Adrenal gland (tissue), 5 donors: Measurements from ENCODE around the gene CABCOCO1.

ENCODE experiments used
- CTCF ChIP-seq, 6 experiments: fragments of 450-650 bp in 4 of 6; fragments of 200-600 bp in 2 of 6; sonication (generic) in 1 of 6; IDR thresholded peaks; 1 replicate in 5 of 6; 2 replicates in 1 of 6; pipeline versions ENCODE4 v1.5.1 to v1.8.0; 2016 to 2021; ENCODE audit warnings: antibody characterized with exemption in 6 of 6, mild to moderate bottlenecking in 2 of 6, moderate library complexity in 1 of 6
- POLR2A ChIP-seq, 2 donors: fragments of 450-650 bp; IDR thresholded peaks; one replicate each; pipeline ENCODE4 v1.6.1; 2017; ENCODE audit warnings: antibody characterized with exemption in 2 of 2, mild to moderate bottlenecking in 2 of 2, moderate library complexity in 1 of 2
- donor health status: DM: no; HTN: no; CAD: no.

- TF ChIP-seq CTCF (IDR thresholded peaks at IDR 0.05) (no peak), POLR2A (IDR thresholded peaks at IDR 0.05) (no peak)
These were observed 29.1 kb upstream of the CABCOCO1 start for GRCh38 chr10:61633665-61634064.
